GM21367 (cell line): ENCODE results near the gene HCN1.
"Not testable (repeated sequence)": the region's sequence is repeated elsewhere in the genome, so short reads cannot be mapped to it uniquely, and the experiment has no call there.

ENCODE experiments used
- ATAC-seq: cut with Tn5 transposase; IDR thresholded peaks from one replicate; pipeline ENCODE4 v1.9.1; 2021; ENCODE audit not compliant: unreplicated experiment

HCN1 gene

GRCh38 chr5:45622365-45622764 is 73.8 kb downstream of the HCN1 start:
- ATAC-seq, result no peak

- ATAC-seq, result no peak
These were observed 78.2 kb downstream of the HCN1 start for GRCh38 chr5:45617859-45618416.

GRCh38 chr5:45609661-45610060 is 86.5 kb downstream of the HCN1 start:
- ATAC-seq, result no peak

GRCh38 chr5:45604092-45604491 is 92.1 kb downstream of the HCN1 start:
- no peak for ATAC-seq

GRCh38 chr5:45601424-45601823 is 94.8 kb downstream of the HCN1 start:
- ATAC-seq, result no peak

GRCh38 chr5:45596320-45596719 is 99.9 kb downstream of the HCN1 start:
- no peak for ATAC-seq

GRCh38 chr5:45586001-45586400 is 110.2 kb downstream of the HCN1 start:
- ATAC-seq, result not testable (repeated sequence)

GRCh38 chr5:45578270-45578669 is 117.9 kb downstream of the HCN1 start:
- ATAC-seq, result no peak

GRCh38 chr5:45568813-45569212 is 127.4 kb downstream of the HCN1 start:
- ATAC-seq, result no peak

GRCh38 chr5:45542421-45542820 is 153.8 kb downstream of the HCN1 start:
- ATAC-seq, result no peak

- no peak for ATAC-seq
These were observed 162.5 kb downstream of the HCN1 start for GRCh38 chr5:45533663-45534062.

GRCh38 chr5:45532826-45533624 is 163.2 kb downstream of the HCN1 start:
- no peak for ATAC-seq

GRCh38 chr5:45521067-45521466 is 175.1 kb downstream of the HCN1 start:
- no peak for ATAC-seq

- ATAC-seq, result no peak
These were observed 183.7 kb downstream of the HCN1 start for GRCh38 chr5:45512521-45512920.

- no peak for ATAC-seq
These were observed 186.8 kb downstream of the HCN1 start for GRCh38 chr5:45509371-45509770.

- ATAC-seq, result no peak
These were observed 188.0 kb downstream of the HCN1 start for GRCh38 chr5:45508135-45508534.

- ATAC-seq, result no peak
These were observed 189.0 kb downstream of the HCN1 start for GRCh38 chr5:45507178-45507577.

GRCh38 chr5:45499006-45499405 is 197.2 kb downstream of the HCN1 start:
- ATAC-seq, result not testable (repeated sequence)

- no peak for ATAC-seq
These were observed 204.8 kb downstream of the HCN1 start for GRCh38 chr5:45491368-45491767.

GRCh38 chr5:45484781-45485180 is 211.4 kb downstream of the HCN1 start:
- ATAC-seq, result no peak

- no peak for ATAC-seq
These were observed 242.1 kb downstream of the HCN1 start for GRCh38 chr5:45454114-45454513.

GRCh38 chr5:45444856-45445255 is 251.3 kb downstream of the HCN1 start:
- ATAC-seq, result not testable (repeated sequence)

- ATAC-seq, result no peak
These were observed 255.7 kb downstream of the HCN1 start for GRCh38 chr5:45440466-45440865.
